Measurements from ENCODE around the gene ZDHHC11B.
"Not testable (repeated sequence)": the region's sequence is repeated elsewhere in the genome, so short reads cannot be mapped to it uniquely, and the experiment has no call there.

ZDHHC11B gene

DNA sequence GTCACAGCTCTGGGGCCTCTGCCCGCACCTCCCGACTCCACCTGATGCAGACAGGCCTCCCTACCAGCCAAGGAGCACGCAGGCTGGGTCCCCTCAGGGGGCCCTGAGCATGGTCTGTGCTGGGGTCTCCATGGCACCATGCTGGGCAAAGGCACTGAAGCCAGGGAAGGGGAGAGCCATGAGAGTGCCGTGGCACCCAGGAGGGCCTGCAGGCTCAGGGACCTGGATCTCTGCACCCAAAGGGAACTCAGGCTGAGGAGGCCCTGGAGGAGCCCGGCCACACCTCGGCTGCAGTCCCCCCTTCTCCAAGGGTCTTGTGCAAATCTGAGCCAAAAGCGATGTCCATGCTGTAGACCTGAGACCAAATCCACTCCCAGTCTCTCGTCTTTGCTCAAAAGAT, 32.5 kb downstream of the ZDHHC11B start:
- DNase-seq: not testable (repeated sequence)

GRCh38 chr5:751496-751895, 33.0 kb downstream of the ZDHHC11B start:
- DNase-seq: no peak

DNA sequence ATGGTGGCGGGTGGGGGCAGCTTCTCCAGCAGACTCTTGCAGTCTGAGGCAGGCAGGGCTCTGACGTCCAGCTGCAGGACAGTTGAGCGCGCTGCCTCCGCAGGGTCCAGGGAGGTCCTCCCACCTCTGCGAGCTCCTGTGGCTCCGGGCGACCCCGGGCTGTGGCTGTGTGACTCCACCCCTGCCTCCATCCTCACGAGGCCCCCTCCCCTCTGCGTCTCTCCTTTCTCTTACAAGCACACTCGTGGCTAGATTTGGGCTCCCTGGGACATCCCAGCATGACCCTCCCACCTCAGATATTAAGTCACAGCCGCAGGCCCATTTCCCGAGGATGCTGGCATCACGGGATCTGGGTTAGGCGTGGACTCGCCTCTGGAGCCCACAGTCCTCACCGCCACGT, 34.3 kb downstream of the ZDHHC11B start:
- not testable (repeated sequence) for DNase-seq

- no peak for DNase-seq
Measured at GRCh38 chr5:749101-749670, 35.3 kb downstream of the ZDHHC11B start.

DNA sequence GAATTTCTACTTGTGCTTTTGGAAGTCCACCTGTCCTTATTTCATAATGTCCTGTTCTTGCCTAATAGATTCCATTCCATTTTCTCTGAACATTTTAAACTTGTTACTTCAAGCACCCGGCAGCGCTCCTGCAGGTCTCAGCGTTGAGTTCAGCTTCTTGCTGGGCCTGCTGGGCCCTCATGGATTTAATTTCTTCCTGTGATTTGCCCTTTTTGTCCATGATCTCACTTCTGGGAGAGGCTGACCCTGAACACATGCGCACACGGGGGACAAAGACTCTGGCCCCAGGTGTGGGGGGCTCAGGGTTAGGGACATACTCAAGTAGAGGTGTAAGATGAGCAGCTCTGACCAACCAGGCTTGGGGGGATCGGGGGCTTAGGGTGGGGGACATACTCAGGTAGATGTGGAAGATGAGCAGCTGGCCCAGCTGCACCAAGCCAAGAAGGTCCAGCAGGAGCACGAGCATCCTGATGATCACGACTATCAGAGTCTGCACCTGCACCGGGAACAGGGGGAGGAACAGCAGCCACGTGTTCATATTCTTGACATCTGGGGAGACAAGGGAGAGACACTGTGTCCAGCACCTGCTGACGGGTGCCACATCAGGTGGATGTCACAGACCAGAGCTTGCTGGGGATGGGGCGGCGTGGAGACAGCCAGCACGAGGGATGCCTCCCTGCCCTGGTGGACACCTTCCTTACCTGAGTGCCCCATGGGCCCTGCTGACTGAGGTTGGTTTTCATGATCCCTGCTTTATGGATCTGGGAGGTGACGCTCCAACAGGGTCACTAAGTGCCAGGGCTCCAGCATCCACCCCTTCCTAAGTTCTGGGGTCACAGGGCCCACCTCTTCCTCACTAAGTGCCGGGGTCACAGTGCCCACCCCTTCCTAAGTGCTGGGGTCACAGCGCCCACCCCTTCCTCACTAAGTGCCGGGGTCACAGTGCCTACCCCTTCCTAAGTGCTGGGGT, 36.2 kb downstream of the ZDHHC11B start:
- not testable (repeated sequence) for DNase-seq

DNA sequence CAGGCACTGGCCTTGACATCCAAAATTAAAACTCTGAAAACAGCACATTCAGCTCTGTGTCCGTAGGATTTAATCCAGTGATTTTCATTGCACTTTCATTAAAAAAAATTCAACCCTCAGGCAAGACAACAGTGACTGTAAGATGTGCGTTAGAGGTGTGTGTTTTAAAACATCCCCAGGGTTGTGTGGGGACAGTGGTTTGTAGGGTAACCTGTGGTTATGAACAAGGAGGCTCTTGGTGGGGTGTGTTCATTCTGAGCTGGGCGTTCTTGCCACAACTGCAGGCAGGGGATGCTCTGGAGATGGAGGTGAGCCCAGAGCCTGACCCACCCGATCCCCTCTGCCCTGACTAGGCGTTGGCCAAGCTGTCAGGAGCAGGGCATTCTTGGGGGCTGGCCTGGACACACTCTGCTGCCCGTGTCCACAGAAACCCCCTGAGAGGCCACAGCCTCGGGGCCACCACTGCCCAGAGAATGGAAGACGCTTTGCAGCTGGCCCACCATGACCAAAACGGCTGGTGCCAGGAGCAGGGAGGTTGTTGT, 37.2 kb downstream of the ZDHHC11B start:
- DNase-seq: not testable (repeated sequence)

DNA sequence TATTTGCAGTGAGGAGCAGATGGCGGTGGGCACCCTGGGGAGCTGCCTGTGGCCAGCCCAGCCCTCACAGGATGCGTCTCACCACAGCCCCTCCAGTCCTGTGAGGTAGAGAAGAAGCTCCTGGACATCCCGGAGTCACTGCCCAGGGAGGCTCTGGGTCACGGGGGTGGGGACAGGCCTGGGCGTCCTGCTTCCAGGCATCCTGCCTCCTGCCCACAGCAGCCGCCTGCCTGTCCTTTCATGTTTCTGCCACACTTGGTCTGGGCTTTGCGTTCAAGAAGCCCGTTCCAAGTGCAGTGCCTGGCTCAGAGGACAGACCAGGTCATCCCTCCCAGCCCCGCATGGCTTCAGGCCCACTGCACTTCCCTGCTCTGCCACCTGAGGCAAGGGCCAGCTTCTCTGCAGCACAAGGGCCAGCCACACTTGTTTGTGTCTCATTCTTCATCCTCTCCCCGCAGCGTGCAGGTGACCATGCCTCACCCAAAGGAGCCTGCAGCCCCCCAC, 38.2 kb downstream of the ZDHHC11B start:
- no peak for DNase-seq

GRCh38 chr5:745272-746142, 39.0 kb downstream of the ZDHHC11B start:
- not testable (repeated sequence) for DNase-seq

- DNase-seq: not testable (repeated sequence)
Measured at GRCh38 chr5:743696-744404, 40.7 kb downstream of the ZDHHC11B start.

GRCh38 chr5:742276-742675, 42.3 kb downstream of the ZDHHC11B start:
- not testable (repeated sequence) for DNase-seq

- DNase-seq: not testable (repeated sequence)
Measured at GRCh38 chr5:734145-734544, 50.4 kb downstream of the ZDHHC11B start.

- DNase-seq: not testable (repeated sequence)
Measured at GRCh38 chr5:732754-733454, 51.6 kb downstream of the ZDHHC11B start.

DNA sequence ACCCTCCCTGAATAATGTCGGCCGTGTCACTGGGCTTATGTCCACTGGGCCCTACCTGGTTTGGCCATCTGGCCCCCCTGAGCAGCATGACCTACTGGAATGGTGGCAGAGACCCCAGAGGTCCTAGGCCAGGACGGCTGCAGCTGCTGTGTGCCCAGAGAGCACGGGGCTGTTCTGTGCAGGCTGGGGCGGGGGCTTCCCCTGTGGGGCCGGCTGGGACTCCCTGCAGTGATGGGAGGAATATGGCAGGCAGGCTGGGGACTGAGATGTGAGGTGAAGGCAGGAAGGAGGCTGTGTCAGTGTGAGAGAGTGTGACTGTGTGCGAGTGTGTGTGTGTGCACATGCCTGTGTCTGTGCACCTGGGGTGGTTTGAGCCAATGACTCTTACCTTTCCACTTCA, 55.3 kb downstream of the ZDHHC11B start:
- not testable (repeated sequence) for DNase-seq

- DNase-seq: not testable (repeated sequence)
Measured at GRCh38 chr5:727087-727486, 57.4 kb downstream of the ZDHHC11B start.

- not testable (repeated sequence) for DNase-seq
Measured at GRCh38 chr5:723865-724264, 60.7 kb downstream of the ZDHHC11B start.

GRCh38 chr5:723309-723708, 61.2 kb downstream of the ZDHHC11B start:
- not testable (repeated sequence) for DNase-seq

GRCh38 chr5:719379-719778, 65.2 kb downstream of the ZDHHC11B start:
- DNase-seq: not testable (repeated sequence)

DNA sequence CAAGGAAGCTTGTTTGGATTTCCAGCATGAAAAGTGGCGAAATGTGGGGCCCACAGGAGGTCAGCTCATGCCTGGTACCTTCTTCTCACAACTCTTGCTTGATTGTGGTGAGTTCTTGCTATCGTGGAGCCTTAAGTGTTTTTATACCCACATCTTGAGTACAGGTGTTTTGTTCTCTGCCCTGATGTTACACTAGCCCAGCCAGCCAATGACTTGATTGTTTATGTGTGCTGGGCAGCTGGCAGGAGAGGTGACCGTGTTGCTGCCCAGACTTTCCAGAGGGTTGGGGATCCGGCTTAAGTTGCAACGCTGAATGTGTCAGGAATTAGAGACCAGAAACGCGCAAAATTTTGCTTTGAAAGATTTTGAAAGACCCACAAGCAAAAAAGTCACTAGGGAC, 67.4 kb downstream of the ZDHHC11B start:
- DNase-seq: no peak

GRCh38 chr5:716740-717139, 67.8 kb downstream of the ZDHHC11B start:
- not testable (repeated sequence) for DNase-seq

GRCh38 chr5:715636-716035, 68.9 kb downstream of the ZDHHC11B start:
- DNase-seq: not testable (repeated sequence)
